Umbilical cord (tissue), 2 donors: ENCODE measurements around the gene CELA3B. TPM values are rescaled to one million over a fixed set of nuclear protein-coding genes. Genes with fewer than 3 reads are reported as not detected.
"Not testable (repeated sequence)": the region's sequence is repeated elsewhere in the genome, so short reads cannot be mapped to it uniquely, and the experiment has no call there.

ENCODE experiments used
- DNase-seq: peaks from one replicate; pipeline ENCODE4 v3.0.0-alpha.2; 2015; ENCODE audit warnings: low spot score
- total RNA-seq: library from RNA; depleted of rRNA; stranded (reverse); fragments of >200 nt; gene quantifications from one replicate; pipeline ENCODE4 v1.2.3, GENCODE V29; 2014; ENCODE audit warnings: low replicate concordance; ENCODE audit not compliant: insufficient read depth

CELA3B gene
- total RNA-seq, 1 donor from 2014 or later, result not detected

GRCh38 chr1:21975296-21975695 lies 1.5 kb upstream of the CELA3B start:
- not testable (repeated sequence) for DNase-seq

- not testable (repeated sequence) for DNase-seq
These were observed 1.4 kb downstream of the CELA3B start for GRCh38 chr1:21978209-21978608.

- DNase-seq, result not testable (repeated sequence)
These were observed 3.8 kb downstream of the CELA3B start for GRCh38 chr1:21980515-21981220.

- not testable (repeated sequence) for DNase-seq
These were observed 4.4 kb downstream of the CELA3B start for GRCh38 chr1:21981253-21981652.

- not testable (repeated sequence) for DNase-seq
These were observed 5.3 kb downstream of the CELA3B start for GRCh38 chr1:21982122-21982521.

- not testable (repeated sequence) for DNase-seq
These were observed 6.7 kb downstream of the CELA3B start for GRCh38 chr1:21983539-21983938.

- not testable (repeated sequence) for DNase-seq
These were observed 9.1 kb downstream of the CELA3B start for GRCh38 chr1:21985893-21986292.

- DNase-seq, result not testable (repeated sequence)
These were observed 9.6 kb downstream of the CELA3B start for GRCh38 chr1:21986386-21986785.

- not testable (repeated sequence) for DNase-seq
These were observed 13.0 kb downstream of the CELA3B start for GRCh38 chr1:21989672-21990393.

- not testable (repeated sequence) for DNase-seq
These were observed 15.4 kb downstream of the CELA3B start for GRCh38 chr1:21992186-21992585.

- not testable (repeated sequence) for DNase-seq
These were observed 17.9 kb downstream of the CELA3B start for GRCh38 chr1:21994716-21995115.

GRCh38 chr1:21996663-21996970 lies 19.8 kb downstream of the CELA3B start:
- DNase-seq, result not testable (repeated sequence)

- DNase-seq, result not testable (repeated sequence)
These were observed 21.2 kb downstream of the CELA3B start for GRCh38 chr1:21997891-21998623.

- DNase-seq, result not testable (repeated sequence)
These were observed 21.9 kb downstream of the CELA3B start for GRCh38 chr1:21998624-21999294.

GRCh38 chr1:21999645-22000044 lies 22.8 kb downstream of the CELA3B start:
- peak; percentile 63 for DNase-seq

- DNase-seq, result no peak
These were observed 24.6 kb downstream of the CELA3B start, which contains the start of gene CELA3A for GRCh38 chr1:22001409-22001808. Gene CELA3A (plus strand): TSS chr1:22001657. CDS start chr1:22001675, 18 bp downstream.

- DNase-seq, result not testable (repeated sequence)
These were observed 25.6 kb downstream of the CELA3B start for GRCh38 chr1:22002461-22002860.

GRCh38 chr1:22002875-22003274 lies 26.1 kb downstream of the CELA3B start:
- not testable (repeated sequence) for DNase-seq

- not testable (repeated sequence) for DNase-seq
These were observed 27.1 kb downstream of the CELA3B start for GRCh38 chr1:22003959-22004358.

- not testable (repeated sequence) for DNase-seq
These were observed 28.7 kb downstream of the CELA3B start for GRCh38 chr1:22005261-22006149.
